Stomach (tissue), 4 donors: ENCODE measurements around the gene CWH43.
"Not testable (repeated sequence)": the region's sequence is repeated elsewhere in the genome, so short reads cannot be mapped to it uniquely, and the experiment has no call there.

ENCODE experiments used
- CTCF ChIP-seq, 7 experiments: fragments of 450-650 bp in 4 of 7; fragments of 200-600 bp in 3 of 7; sonication (generic) in 3 of 7; IDR thresholded peaks; one replicate each; pipeline ENCODE4 v1.5.1; 2016 to 2019; ENCODE audit warnings: antibody characterized with exemption in 7 of 7, control low read depth in 2 of 7, mild to moderate bottlenecking in 1 of 7
- EP300 ChIP-seq: sonication (generic); formaldehyde crosslinking; IDR thresholded peaks from one replicate; pipeline ENCODE4 v1.6.1; 2017; ENCODE audit warnings: antibody characterized with exemption
- POLR2A ChIP-seq, 4 donors: fragments of 450-650 bp; IDR thresholded peaks; one replicate each; pipeline ENCODE4 v1.6.1; 2016; ENCODE audit warnings: antibody characterized with exemption in 4 of 4, control low read depth in 2 of 4, mild to moderate bottlenecking in 1 of 4, moderate library complexity in 1 of 4

- TF ChIP-seq CTCF (IDR thresholded peaks at IDR 0.05); POLR2A (IDR thresholded peaks at IDR 0.05); EP300: not testable (repeated sequence)
These were observed 106.6 kb downstream of the CWH43 start for GRCh38 chr4:49092608-49093135.
